Mucosa of stomach (tissue), 1 donor: Measurements from ENCODE around the gene AP3M1.

ENCODE experiments used
- H3K27me3 ChIP-seq: one replicate; pipeline ENCODE4 v1.7.0; 2013; ENCODE audit warnings: mild to moderate bottlenecking, low read length; ENCODE audit not compliant: control insufficient read depth, insufficient read depth
- H3K36me3 ChIP-seq: one replicate; pipeline ENCODE4 v1.7.0; 2013; ENCODE audit warnings: low read length; ENCODE audit not compliant: control insufficient read depth, insufficient read depth
- H3K4me1 ChIP-seq: one replicate; pipeline ENCODE4 v1.7.0; 2013; ENCODE audit warnings: mild to moderate bottlenecking, low read length; ENCODE audit not compliant: control insufficient read depth, insufficient read depth
- H3K4me3 ChIP-seq: one replicate; pipeline ENCODE4 v1.7.0; 2013; ENCODE audit warnings: low read length
- H3K9ac ChIP-seq: one replicate; pipeline ENCODE4 v1.7.0; 2013; ENCODE audit warnings: mild to moderate bottlenecking, low read length, moderate library complexity
- H3K9me3 ChIP-seq: one replicate; pipeline ENCODE4 v1.7.0; 2013; ENCODE audit warnings: mild to moderate bottlenecking, low read length, moderate library complexity; ENCODE audit not compliant: control insufficient read depth
- donor health status: Pancreatic carcinoma.

Gene AP3M1

GRCh38 chr10:74176380-74177139, 25.9 kb upstream of the AP3M1 start:
- Histone ChIP-seq H3K4me1 (no peaks in the 10 kb centered on the region), H3K9ac (peak overlapping the region; percentile 95), H3K9me3 (no peaks in the 10 kb centered on the region), H3K4me3 (peak overlapping the region; percentile 68), H3K36me3 (no peaks in the 10 kb centered on the region), H3K27me3 (no peaks in the 10 kb centered on the region)

- H3K9ac ChIP-seq = peak overlapping the region; percentile 95
- H3K4me3 ChIP-seq = peak overlapping the region; percentile 68
- no peaks in the 10 kb centered on the region for H3K4me1 ChIP-seq
- H3K36me3 ChIP-seq = no peaks in the 10 kb centered on the region
- H3K27me3 ChIP-seq = no peaks in the 10 kb centered on the region
- no peaks in the 10 kb centered on the region for H3K9me3 ChIP-seq
Measured at GRCh38 chr10:74175510-74176379, 25.1 kb upstream of the AP3M1 start.

- Histone ChIP-seq H3K4me3 (no peak overlapping the region), H3K9me3 (no peaks in the 10 kb centered on the region), H3K4me1 (no peaks in the 10 kb centered on the region), H3K36me3 (no peaks in the 10 kb centered on the region), H3K9ac (no peak overlapping the region), H3K27me3 (no peaks in the 10 kb centered on the region)
Measured at GRCh38 chr10:74174521-74174920, 23.9 kb upstream of the AP3M1 start.

GRCh38 chr10:74171625-74172024, 21.0 kb upstream of the AP3M1 start:
- no peaks in the 10 kb centered on the region for H3K36me3 ChIP-seq
- H3K9ac ChIP-seq = no peak overlapping the region
- H3K4me1 ChIP-seq = no peaks in the 10 kb centered on the region
- no peaks in the 10 kb centered on the region for H3K9me3 ChIP-seq
- H3K27me3 ChIP-seq = no peaks in the 10 kb centered on the region
- no peak overlapping the region for H3K4me3 ChIP-seq

GRCh38 chr10:74167443-74167842, 16.8 kb upstream of the AP3M1 start:
- Histone ChIP-seq H3K36me3 (no peaks in the 10 kb centered on the region), H3K9ac (no peak overlapping the region), H3K27me3 (no peaks in the 10 kb centered on the region), H3K4me3 (no peak overlapping the region), H3K4me1 (no peaks in the 10 kb centered on the region), H3K9me3 (no peaks in the 10 kb centered on the region)

GRCh38 chr10:74165530-74165901, 14.9 kb upstream of the AP3M1 start:
- H3K4me1 ChIP-seq = no peaks in the 10 kb centered on the region
- no peaks in the 10 kb centered on the region for H3K36me3 ChIP-seq
- no peak overlapping the region for H3K9ac ChIP-seq
- H3K9me3 ChIP-seq = no peaks in the 10 kb centered on the region
- no peaks in the 10 kb centered on the region for H3K27me3 ChIP-seq
- no peak overlapping the region for H3K4me3 ChIP-seq

- H3K4me3 ChIP-seq = no peak overlapping the region
- no peak overlapping the region for H3K9ac ChIP-seq
Measured at GRCh38 chr10:74164716-74165529, 14.3 kb upstream of the AP3M1 start.

GRCh38 chr10:74163319-74164068, 12.9 kb upstream of the AP3M1 start:
- H3K4me3 ChIP-seq = no peak overlapping the region
- H3K4me1 ChIP-seq = no peaks in the 10 kb centered on the region
- no peaks in the 10 kb centered on the region for H3K9me3 ChIP-seq
- no peaks in the 10 kb centered on the region for H3K27me3 ChIP-seq
- no peaks in the 10 kb centered on the region for H3K36me3 ChIP-seq
- no peak overlapping the region for H3K9ac ChIP-seq

More at GRCh38 chr10:74164716-74165529, 14.3 kb upstream of the AP3M1 start:
- H3K9me3 ChIP-seq = no peaks in the 10 kb centered on the region
- H3K27me3 ChIP-seq = no peaks in the 10 kb centered on the region
- H3K4me1 ChIP-seq = no peaks in the 10 kb centered on the region
- no peaks in the 10 kb centered on the region for H3K36me3 ChIP-seq

- Histone ChIP-seq H3K9me3 (no peaks in the 10 kb centered on the region), H3K36me3 (no peaks in the 10 kb centered on the region), H3K9ac (no peak overlapping the region), H3K27me3 (no peaks in the 10 kb centered on the region), H3K4me3 (no peak overlapping the region), H3K4me1 (no peaks in the 10 kb centered on the region)
Measured at GRCh38 chr10:74160013-74160412, 9.4 kb upstream of the AP3M1 start.

- H3K4me3 ChIP-seq = no peak overlapping the region
- H3K27me3 ChIP-seq = no peaks in the 10 kb centered on the region
- no peaks in the 10 kb centered on the region for H3K9me3 ChIP-seq
- peaks cover 3% of the 10 kb centered on the region for H3K4me1 ChIP-seq
- H3K36me3 ChIP-seq = no peaks in the 10 kb centered on the region
- no peak overlapping the region for H3K9ac ChIP-seq
Measured at GRCh38 chr10:74156919-74157289, 6.3 kb upstream of the AP3M1 start.

- H3K36me3 ChIP-seq = no peaks in the 10 kb centered on the region
- H3K4me1 ChIP-seq = peaks cover 3% of the 10 kb centered on the region
- no peak overlapping the region for H3K4me3 ChIP-seq
- H3K9ac ChIP-seq = no peak overlapping the region
- H3K27me3 ChIP-seq = no peaks in the 10 kb centered on the region
- no peaks in the 10 kb centered on the region for H3K9me3 ChIP-seq
Measured at GRCh38 chr10:74153676-74154075, 3.0 kb upstream of the AP3M1 start.
